RWPE1 (cell line): ENCODE measurements around the gene CRAT.

Source experiments
- CTCF ChIA-PET: fragments of 350-600 bp; sonication (Branson Sonifier 250); formaldehyde crosslinking; extraction: SDS; loops from one replicate; lab custom pipeline; 2021; lab: Yijun Ruan, JAX
- POLR2A ChIA-PET: fragments of 400-600 bp; formaldehyde crosslinking; extraction: SDS; loops from one replicate; lab custom pipeline; 2020; ENCODE audit warnings: antibody characterized with exemption; ENCODE audit not compliant: low non-redundant PET; lab: Yijun Ruan, JAX
- DNase-seq: peaks from one replicate; pipeline ENCODE4 v3.0.0; 2012; ENCODE audit warnings: low spot score
- H3K27ac ChIP-seq: fragments of 450-650 bp; 2 replicates; pipeline ENCODE4 v1.5.1; 2017
- TF ChIP-seq, protein P1 (sequence below): fragments of 450-650 bp; conservative IDR thresholded peaks from 2 replicates; pipeline ENCODE4 v1.5.1; 2017; ENCODE audit warnings: low read depth, mild to moderate bottlenecking

CRAT gene

DNA sequence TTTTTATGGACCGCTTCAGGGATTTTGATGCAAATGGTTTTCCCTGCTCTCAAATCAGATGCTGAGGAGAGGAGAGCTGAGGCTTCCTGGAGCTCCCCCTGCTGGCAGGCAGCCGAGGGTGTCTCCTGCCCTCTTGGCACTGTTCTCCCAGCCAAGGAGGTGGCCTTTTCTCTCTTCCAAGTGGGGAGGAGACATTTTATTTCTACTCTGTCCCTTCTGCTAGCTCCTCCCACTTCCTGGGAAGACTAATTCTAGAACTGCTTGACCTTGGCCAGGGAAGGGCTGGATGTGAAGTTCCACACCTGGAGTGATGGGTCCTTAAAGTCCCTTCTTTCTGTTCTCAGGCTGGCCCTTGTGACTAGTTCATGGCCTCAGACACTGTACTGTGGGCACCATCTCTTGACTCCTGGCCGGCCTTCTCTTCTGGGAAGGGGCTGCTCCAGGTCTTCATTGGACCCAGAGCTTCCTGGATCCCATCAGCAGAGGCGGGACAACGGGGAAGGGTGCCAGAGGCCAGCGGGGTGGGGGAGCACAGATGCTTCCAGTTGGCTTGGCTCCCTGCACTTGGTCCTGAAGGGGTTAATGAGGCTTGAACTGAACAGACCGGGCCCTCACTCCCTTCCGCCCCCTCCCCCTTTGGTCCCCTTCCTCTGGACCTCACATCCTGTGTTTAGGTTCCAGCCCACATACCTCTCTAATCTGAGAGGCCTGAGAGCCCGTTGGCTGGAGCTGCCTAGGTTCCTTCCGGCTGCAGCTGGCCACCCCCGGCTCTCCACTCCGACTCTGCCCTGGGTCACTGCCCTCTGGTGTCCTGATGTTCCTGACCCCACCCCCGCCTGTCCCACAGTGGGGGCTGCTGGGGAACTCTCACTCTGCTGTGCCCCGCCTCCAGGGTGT, 32.7 kb upstream of the CRAT start:
- POLR2A ChIA-PET, result interaction anchor here (0.6 to 1.0 kb wide), 4 partner anchors 24 to 40 kb away, joined by 3 to 4 read pairs (median 4); partner anchors contain the start of gene IER5L
- H3K27ac ChIP-seq, result peak overlapping the region; percentile 100
- peak; percentile 95 for DNase-seq
- CTCF ChIA-PET, result interaction anchor here (0.6 to 5.4 kb wide), 24 partner anchors 8 to 1908 kb away, joined by 3 to 63 read pairs (median 5); no protein-coding TSS in a partner anchor
- TF ChIP-seq, protein P1, sequence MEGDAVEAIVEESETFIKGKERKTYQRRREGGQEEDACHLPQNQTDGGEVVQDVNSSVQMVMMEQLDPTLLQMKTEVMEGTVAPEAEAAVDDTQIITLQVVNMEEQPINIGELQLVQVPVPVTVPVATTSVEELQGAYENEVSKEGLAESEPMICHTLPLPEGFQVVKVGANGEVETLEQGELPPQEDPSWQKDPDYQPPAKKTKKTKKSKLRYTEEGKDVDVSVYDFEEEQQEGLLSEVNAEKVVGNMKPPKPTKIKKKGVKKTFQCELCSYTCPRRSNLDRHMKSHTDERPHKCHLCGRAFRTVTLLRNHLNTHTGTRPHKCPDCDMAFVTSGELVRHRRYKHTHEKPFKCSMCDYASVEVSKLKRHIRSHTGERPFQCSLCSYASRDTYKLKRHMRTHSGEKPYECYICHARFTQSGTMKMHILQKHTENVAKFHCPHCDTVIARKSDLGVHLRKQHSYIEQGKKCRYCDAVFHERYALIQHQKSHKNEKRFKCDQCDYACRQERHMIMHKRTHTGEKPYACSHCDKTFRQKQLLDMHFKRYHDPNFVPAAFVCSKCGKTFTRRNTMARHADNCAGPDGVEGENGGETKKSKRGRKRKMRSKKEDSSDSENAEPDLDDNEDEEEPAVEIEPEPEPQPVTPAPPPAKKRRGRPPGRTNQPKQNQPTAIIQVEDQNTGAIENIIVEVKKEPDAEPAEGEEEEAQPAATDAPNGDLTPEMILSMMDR, result peak; percentile 98

DNA sequence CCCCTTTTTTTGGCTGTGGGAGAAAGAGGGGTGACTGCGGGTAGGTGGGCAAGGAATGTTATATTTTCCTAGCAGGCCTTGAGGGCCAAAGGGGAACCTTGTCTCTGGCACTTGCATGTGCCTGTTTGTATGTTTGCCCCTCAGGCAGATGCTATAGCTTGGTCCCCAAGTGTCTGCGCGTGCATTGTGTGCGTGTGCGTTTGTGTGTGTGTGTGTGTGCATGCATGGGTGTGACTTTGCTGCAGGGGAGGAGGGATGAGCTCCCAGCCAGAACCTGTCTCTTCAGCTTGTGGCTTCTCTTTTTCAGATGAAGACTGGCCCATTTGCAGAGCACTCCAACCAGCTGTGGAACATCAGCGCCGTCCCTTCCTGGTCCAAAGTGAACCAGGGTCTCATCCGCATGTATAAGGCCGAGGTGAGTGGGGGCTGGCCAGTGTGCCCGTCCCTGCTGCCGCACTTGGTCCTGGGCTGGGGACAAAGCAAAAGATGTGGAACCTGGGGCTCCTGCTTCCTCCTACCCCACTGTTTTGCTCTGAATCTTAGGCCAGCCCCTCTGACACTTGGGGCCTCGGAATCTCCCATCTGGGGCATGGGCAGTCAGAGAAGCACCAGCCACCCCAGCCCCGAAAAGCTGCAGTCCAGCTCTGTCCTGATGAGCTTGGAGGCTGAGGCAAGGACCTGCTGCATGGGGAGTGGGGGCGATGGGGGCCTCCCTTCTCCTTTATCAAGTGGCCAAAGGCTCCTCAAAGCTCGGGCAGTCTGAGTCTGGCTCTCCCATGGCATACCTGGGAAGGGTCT, 31.7 kb upstream of the CRAT start:
- H3K27ac ChIP-seq, result peak overlapping the region; percentile 100
- ChIA-PET CTCF (interaction anchor here (0.6 to 5.4 kb wide), 22 partner anchors 9 to 1908 kb away, joined by 3 to 63 read pairs (median 5); no protein-coding TSS in a partner anchor), POLR2A (interaction anchor here (0.6 to 1.0 kb wide), 4 partner anchors 25 to 41 kb away, joined by 3 to 4 read pairs (median 4); partner anchors contain the start of gene IER5L)
- TF ChIP-seq, protein P1, result no peak
- no peak for DNase-seq

DNA sequence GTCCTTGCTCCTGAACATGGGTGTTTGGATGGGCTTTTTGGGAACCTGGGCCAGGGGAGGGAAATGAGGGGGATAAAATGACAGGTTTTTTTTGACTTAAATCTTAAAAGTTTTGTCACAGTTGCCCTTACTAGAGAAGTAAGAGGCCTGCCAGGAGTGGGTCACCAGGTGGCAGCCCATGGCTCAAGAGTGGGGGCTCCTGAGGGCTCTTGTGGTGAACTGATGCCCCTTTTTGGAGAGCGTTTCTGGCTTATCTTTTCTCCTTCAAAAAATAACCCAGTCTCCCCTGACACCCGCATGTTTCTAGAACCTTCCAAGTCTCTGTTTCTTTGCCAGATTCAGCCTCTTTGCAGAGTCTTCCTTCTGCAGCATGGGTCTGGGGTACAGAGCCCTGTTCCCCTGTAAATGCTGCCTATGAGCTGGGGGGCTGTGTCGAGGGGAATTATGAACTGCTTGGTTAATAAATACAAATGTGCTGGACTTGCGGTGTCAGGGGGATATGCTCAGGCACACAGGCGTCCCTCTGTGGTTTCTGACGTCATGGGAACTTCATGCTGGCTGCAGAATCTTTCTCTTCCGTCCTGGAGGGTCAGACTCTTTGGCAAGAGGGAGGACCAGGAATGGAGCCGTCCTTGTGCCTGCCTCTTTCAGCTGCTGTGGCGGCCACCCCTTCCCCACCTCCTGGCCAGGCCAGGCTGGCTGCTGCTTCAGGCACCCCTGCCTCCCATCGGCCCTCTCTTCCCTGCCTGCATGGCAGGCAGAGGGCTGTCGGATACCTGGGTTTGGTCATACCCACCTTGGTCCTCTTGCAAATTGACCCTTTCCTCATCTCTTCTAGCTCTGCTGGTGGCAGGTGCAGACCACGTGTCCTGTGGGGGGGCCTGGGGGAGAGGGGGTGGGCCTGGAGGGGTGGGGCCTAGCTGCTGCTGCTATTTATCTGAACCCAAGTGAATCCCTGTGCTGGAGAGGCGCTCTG, 30.8 kb upstream of the CRAT start:
- POLR2A ChIA-PET, result interaction anchor here (1.3 to 2.7 kb wide), 3 partner anchors 25 to 193 kb away, joined by 7 to 16 read pairs (median 11); no protein-coding TSS in a partner anchor
- DNase-seq, result peak; percentile 34
- H3K27ac ChIP-seq, result peak overlapping the region; percentile 100
- TF ChIP-seq, protein P1, result no peak
- CTCF ChIA-PET, result interaction anchor here (1.0 to 5.4 kb wide), 9 partner anchors 10 to 483 kb away, joined by 3 to 63 read pairs (median 10); no protein-coding TSS in a partner anchor

DNA sequence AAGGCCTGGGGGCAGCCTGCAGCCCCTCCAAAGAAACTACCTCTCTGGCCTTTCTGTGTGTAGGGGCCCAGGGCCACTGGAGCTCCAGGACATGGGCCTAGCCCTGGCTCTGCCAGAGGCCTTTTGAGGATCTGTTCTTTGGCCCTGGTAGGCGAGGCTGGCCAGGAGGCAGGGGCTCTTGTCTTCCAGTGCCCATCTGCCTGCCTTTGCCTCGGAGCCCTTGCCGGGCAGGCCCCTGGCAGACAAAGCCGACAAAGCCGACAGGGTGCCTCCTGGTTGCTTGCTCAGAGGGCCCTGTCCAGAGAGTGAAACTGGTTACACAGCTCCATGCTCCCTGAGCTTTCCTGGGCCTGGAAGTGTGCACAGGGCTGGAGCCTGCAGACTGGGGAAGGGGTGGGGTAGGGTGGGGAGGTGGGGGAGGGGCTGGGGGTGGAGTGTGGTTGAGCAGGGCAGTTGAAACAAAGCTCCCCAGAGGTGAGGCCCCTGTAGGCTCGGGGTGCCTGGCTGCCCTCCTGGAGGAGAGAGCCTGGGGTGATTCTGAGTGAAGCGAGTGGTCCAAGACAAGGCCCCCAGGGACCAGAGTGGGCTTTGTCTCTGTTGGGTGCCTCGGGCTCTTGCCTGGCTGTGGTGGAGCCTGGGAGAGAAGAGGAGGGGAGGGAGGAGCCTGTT, 29.9 kb upstream of the CRAT start:
- TF ChIP-seq, protein P1, result no peak
- ChIA-PET POLR2A (interaction anchor here (0.6 to 2.7 kb wide), 6 partner anchors 26 to 468 kb away, joined by 3 to 16 read pairs (median 6); no protein-coding TSS in a partner anchor), CTCF (interaction anchor here (0.6 to 5.0 kb wide), 17 partner anchors 9 to 1752 kb away, joined by 3 to 50 read pairs (median 4); partner anchors contain the start of genes C9orf50 and NTMT1)
- H3K27ac ChIP-seq, result peak overlapping the region; percentile 100
- peak; percentile 51 for DNase-seq

DNA sequence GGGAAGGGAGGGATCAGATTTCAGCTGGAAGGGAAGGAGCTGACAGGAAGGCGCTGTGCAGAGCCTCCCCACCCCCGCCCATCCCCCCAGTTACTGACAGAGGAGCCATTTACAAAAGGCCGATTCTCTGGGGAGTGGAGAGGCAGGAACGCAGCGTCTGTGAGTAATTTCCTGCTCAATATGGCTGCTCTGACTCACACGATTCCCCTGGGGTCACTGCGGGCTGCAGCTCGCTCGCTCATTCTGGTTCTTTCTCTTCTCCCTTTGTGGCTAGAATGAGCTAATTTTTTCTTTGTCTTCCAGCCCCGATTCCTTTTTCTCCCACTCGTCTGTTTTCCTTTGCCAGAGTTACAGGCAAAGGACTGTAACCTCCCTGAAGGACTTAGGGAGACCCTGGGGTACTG, 29.4 kb upstream of the CRAT start:
- POLR2A ChIA-PET, result interaction anchor here (0.6 to 2.7 kb wide), 8 partner anchors 27 to 468 kb away, joined by 3 to 16 read pairs (median 6); partner anchors contain the start of gene IER5L
- CTCF ChIA-PET, result interaction anchor here (0.6 to 5.0 kb wide), 21 partner anchors 8 to 1752 kb away, joined by 3 to 50 read pairs (median 4); partner anchors contain the start of genes C9orf50 and NTMT1
- DNase-seq, result peak; percentile 99
- TF ChIP-seq, protein P1, result no peak
- H3K27ac ChIP-seq, result peak overlapping the region; percentile 100
